GF-D8 (cell line): ENCODE measurements around the gene YIPF7.

Experiments
- DNase-seq: peaks from one replicate; lab custom pipeline; 2025; lab: John Stamatoyannopoulos, UW

The YIPF7 gene

GRCh38 chr4:44616621-44617020 is 34.8 kb downstream of the YIPF7 start:
- DNase-seq, result no peak

- DNase-seq, result no peak
These were observed 68.0 kb downstream of the YIPF7 start for GRCh38 chr4:44583393-44583792.

- no peak for DNase-seq
These were observed 71.2 kb downstream of the YIPF7 start for GRCh38 chr4:44580231-44580630.

GRCh38 chr4:44578954-44579353 is 72.5 kb downstream of the YIPF7 start:
- no peak for DNase-seq
